ENCODE data around the gene METTL1. TPM values are rescaled to one million over a fixed set of nuclear protein-coding genes. Genes with fewer than 3 reads are reported as not detected.

The METTL1 gene
- total RNA-seq, 1 experiment from 2014 or later, result 21.0 TPM

GRCh38 chr12:57754411-57755193 lies 17.3 kb downstream of the METTL1 start, which contains the start of gene MARCHF9:
Gene MARCHF9 (plus strand): TSS chr12:57755103. CDS start chr12:57755529, 426 bp downstream.
- peak; percentile 75 for DNase-seq (ENCODE audit: low read depth)

- DNase-seq (ENCODE audit: low read depth), result no peak
Observed at GRCh38 chr12:57753756-57754337, 18.1 kb downstream of the METTL1 start.

- no peak for DNase-seq (ENCODE audit: low read depth)
Observed at GRCh38 chr12:57752668-57753000, 19.3 kb downstream of the METTL1 start.

GRCh38 chr12:57751788-57752667 lies 19.9 kb downstream of the METTL1 start, which contains the start of gene CDK4:
Gene CDK4 (minus strand): TSS chr12:57752310. CDS start chr12:57751717, 593 bp downstream.
- peak; percentile 100 for DNase-seq (ENCODE audit: low read depth)

- no peak for DNase-seq (ENCODE audit: low read depth)
Observed at GRCh38 chr12:57751432-57751787, 20.5 kb downstream of the METTL1 start.

GRCh38 chr12:57750561-57751431 lies 21.1 kb downstream of the METTL1 start:
- no peak for DNase-seq (ENCODE audit: low read depth)

GRCh38 chr12:57749061-57749460 lies 22.8 kb downstream of the METTL1 start:
- no peak for DNase-seq (ENCODE audit: low read depth)

- no peak for DNase-seq (ENCODE audit: low read depth)
Observed at GRCh38 chr12:57746025-57746424, 25.9 kb downstream of the METTL1 start.

- no peak for DNase-seq (ENCODE audit: low read depth)
Observed at GRCh38 chr12:57745485-57745881, 26.4 kb downstream of the METTL1 start.

GRCh38 chr12:57744777-57745484 lies 27.0 kb downstream of the METTL1 start, which contains the start of gene TSPAN31:
Gene TSPAN31 (plus strand): TSS chr12:57745039. CDS start chr12:57745155, 116 bp downstream.
- peak; percentile 99 for DNase-seq (ENCODE audit: low read depth)

- no peak for DNase-seq (ENCODE audit: low read depth)
Observed at GRCh38 chr12:57744194-57744776, 27.6 kb downstream of the METTL1 start.

- no peak for DNase-seq (ENCODE audit: low read depth)
Observed at GRCh38 chr12:57743769-57744168, 28.1 kb downstream of the METTL1 start.

GRCh38 chr12:57741844-57742738 lies 29.8 kb downstream of the METTL1 start:
- DNase-seq (ENCODE audit: low read depth), result no peak

- no peak for DNase-seq (ENCODE audit: low read depth)
Observed at GRCh38 chr12:57741413-57741789, 30.5 kb downstream of the METTL1 start.

- DNase-seq (ENCODE audit: low read depth), result peak; percentile 47
Observed at GRCh38 chr12:57740656-57741412, 31.1 kb downstream of the METTL1 start.

- DNase-seq (ENCODE audit: low read depth), result no peak
Observed at GRCh38 chr12:57739914-57740538, 31.9 kb downstream of the METTL1 start.

GRCh38 chr12:57739387-57739786 lies 32.5 kb downstream of the METTL1 start:
- no peak for DNase-seq (ENCODE audit: low read depth)

- DNase-seq (ENCODE audit: low read depth), result peak; percentile 50
Observed at GRCh38 chr12:57738661-57739237, 33.2 kb downstream of the METTL1 start, which contains the start of gene AGAP2. Gene AGAP2 (minus strand): TSS chr12:57738742. CDS start chr12:57738246, 496 bp downstream.

Data from Daoy (cell line).